ENCODE measurements around the gene RYR2. TPM values are rescaled to one million over a fixed set of nuclear protein-coding genes. Genes with fewer than 3 reads are reported as not detected.
A peak's percentile ranks its signal among the peaks of the same experiment; 100 is the strongest.
"Not testable (repeated sequence)": the region's sequence is repeated elsewhere in the genome, so short reads cannot be mapped to it uniquely, and the experiment has no call there.

RYR2 gene
- total RNA-seq, 1 donor from 2014 or later: 4.8 TPM

DNA sequence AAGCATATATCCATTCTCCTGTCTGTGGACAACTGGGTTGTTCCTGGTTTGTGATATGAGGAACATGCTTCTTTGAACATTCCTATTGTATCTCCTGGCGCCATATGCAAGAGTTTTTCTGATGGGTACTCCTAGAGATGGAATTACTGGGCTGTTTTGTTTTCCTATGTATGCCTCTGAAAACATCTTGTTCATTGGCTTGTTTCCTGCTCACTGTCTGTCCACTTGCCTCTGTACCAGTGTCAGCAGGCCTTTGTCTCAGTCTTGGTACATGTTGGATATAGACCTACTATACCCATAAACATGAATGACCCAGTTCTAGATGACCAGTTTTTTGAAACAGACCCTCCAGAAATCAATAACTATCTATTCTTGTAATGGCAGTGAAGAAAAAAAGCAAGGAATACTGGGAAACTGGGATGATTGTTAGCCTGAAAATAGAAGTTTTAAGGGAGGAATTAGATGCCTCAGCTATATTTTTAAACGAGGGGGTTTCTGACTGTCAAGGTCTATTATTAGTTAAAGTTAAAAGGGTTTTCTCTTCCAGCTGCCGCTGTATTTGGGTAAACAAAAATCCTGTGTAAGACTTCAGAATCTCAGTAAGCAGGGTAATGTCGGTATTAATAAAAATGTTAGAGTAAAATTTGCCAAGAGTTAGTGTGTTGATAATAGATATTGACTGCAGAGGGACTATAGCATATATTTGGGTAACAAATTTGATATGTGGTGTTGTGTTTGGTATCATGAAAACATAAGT, 103.6 kb downstream of the RYR2 start:
- DNase-seq (no peak), ATAC-seq (no peak)
- Histone ChIP-seq H3K4me1 (peaks cover 6% of the 10 kb centered on the region), H3K9me3 (no peaks in the 10 kb centered on the region), H3K27me3 (ENCODE audit: low read depth) (no peaks in the 10 kb centered on the region), H3K4me3 (no peak overlapping the region), H3K27ac (no peak overlapping the region), H3K36me3 (no peaks in the 10 kb centered on the region)
- TF ChIP-seq, protein P1, sequence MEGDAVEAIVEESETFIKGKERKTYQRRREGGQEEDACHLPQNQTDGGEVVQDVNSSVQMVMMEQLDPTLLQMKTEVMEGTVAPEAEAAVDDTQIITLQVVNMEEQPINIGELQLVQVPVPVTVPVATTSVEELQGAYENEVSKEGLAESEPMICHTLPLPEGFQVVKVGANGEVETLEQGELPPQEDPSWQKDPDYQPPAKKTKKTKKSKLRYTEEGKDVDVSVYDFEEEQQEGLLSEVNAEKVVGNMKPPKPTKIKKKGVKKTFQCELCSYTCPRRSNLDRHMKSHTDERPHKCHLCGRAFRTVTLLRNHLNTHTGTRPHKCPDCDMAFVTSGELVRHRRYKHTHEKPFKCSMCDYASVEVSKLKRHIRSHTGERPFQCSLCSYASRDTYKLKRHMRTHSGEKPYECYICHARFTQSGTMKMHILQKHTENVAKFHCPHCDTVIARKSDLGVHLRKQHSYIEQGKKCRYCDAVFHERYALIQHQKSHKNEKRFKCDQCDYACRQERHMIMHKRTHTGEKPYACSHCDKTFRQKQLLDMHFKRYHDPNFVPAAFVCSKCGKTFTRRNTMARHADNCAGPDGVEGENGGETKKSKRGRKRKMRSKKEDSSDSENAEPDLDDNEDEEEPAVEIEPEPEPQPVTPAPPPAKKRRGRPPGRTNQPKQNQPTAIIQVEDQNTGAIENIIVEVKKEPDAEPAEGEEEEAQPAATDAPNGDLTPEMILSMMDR (IDR thresholded peaks at IDR 0.05): no peak
- intact Hi-C loops (cut with DNase I): no loop called here

DNA sequence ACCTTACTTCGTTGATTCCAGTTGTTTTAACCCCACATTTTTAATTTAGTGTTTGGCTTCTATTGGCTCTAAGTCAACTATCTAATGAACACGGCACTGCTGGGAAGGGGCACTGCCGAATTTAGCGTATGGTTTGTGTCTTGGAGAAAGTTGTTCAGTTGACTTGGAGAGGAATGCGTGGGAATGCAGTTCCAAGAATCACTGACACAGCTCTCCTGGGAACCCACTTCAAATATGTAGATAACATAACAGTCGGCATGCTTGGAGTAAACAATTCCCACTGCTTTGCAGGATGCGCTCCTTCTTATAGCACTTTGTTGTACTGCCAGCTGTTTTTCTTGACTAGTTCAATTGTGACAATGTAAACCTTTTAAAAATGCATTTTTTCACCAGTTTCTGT, 104.3 kb downstream of the RYR2 start:
- Histone ChIP-seq H3K27ac (no peak overlapping the region), H3K36me3 (no peaks in the 10 kb centered on the region), H3K4me3 (no peak overlapping the region), H3K27me3 (ENCODE audit: low read depth) (no peaks in the 10 kb centered on the region), H3K9me3 (no peaks in the 10 kb centered on the region), H3K4me1 (peaks cover 6% of the 10 kb centered on the region)
- DNase-seq (no peak), ATAC-seq (peak in 1 of 2 donors; percentile 28)
- intact Hi-C loops (cut with DNase I): no loop called here
- TF ChIP-seq, protein P1 (IDR thresholded peaks at IDR 0.05): no peak

DNA sequence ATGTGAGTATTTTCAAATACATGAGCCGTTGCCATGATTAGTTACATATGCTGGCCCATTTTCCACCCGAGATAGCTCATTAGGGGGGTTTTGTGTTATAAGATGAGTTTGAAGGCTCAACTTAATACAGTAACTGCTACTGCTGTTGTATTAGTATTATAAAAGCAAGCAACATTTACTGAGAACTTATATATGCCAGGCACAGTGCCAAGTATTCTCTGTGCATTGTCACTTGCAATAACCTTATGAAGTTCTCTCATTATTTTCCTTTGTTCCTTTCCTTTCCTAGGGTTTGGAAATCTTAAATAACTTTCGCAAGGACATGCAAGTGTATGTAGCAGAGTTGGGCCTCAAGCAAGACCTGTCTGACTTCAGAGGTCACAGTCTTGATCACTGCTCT, 107.9 kb downstream of the RYR2 start:
- no peak for DNase-seq
- intact Hi-C loops (cut with DNase I): no loop called here
- H3K9me3 ChIP-seq: no peaks in the 10 kb centered on the region
- no peaks in the 10 kb centered on the region for H3K36me3 ChIP-seq
- H3K27me3 ChIP-seq (ENCODE audit: low read depth): no peaks in the 10 kb centered on the region
- no peak overlapping the region for H3K4me3 ChIP-seq
- TF ChIP-seq, protein P1 (IDR thresholded peaks at IDR 0.05): no peak
- no peaks in the 10 kb centered on the region for H3K4me1 ChIP-seq
- H3K27ac ChIP-seq: no peak overlapping the region
- ATAC-seq: no peak

DNA sequence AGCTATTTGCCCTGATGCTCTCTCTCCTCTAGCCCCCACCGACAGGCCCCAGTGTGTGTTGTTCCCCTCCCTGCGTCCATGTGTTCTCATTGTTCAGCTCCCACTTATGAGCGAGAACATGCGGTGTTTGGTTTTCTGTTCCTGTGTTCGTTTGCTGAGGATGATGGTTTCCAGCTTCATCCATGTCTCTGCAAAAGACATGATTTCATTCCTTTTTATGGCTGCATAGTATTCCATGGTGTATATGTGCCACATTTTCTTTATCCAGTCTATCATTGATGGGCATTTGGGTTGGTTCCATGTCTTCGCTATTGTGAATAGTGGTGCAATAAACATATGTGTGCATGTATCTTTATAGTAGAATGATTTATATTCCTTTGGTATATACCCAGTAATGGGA, 110.0 kb downstream of the RYR2 start:
- H3K4me3 ChIP-seq; H3K9me3 ChIP-seq; H3K36me3 ChIP-seq; intact Hi-C loops (cut with DNase I); H3K27me3 ChIP-seq (ENCODE audit: low read depth); DNase-seq; H3K4me1 ChIP-seq; H3K27ac ChIP-seq; ATAC-seq: not testable (repeated sequence)

DNA sequence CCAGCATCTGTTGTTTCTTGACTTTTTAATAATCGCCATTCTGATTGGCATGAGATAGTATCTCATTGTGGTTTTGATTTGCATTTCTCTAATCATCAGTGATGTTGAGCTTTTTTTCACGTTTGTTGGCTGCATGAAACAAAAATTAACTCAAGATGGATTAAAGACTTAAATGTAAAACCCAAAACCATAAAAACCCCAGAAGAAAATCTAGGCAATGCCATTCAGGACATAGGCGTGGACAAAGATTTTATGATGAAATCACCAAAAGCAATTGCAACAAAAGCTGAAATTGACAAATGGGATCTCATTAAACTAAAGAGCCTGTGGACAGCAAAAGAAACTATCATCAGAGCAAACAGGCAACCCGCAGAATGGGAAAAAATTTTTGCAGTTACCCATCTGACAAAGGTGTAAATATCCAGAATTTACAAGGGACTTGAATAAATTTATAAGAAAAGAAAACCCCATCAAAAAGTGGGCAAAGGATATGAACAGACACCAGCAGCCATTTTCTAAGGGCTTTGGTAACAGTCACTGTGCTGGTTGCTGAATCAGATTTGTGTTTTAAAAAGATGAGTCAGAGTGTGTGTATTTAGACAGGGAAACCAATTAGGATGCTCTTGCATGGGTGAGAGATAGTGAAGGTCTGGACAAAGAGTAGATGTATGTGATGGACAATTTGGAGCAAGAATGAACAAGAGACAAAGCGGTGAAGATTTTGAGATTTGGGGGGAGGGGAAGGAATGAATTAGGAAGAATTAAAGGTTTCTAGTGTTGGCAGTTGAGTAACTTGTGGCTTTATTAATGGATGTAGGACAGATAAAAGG, 110.7 kb downstream of the RYR2 start:
- Histone ChIP-seq H3K27ac (no peak overlapping the region), H3K4me3 (no peak overlapping the region), H3K4me1 (no peaks in the 10 kb centered on the region), H3K9me3 (no peaks in the 10 kb centered on the region), H3K27me3 (ENCODE audit: low read depth) (no peaks in the 10 kb centered on the region), H3K36me3 (no peaks in the 10 kb centered on the region)
- DNase-seq (no peak), ATAC-seq (no peak)
- TF ChIP-seq, protein P1 (IDR thresholded peaks at IDR 0.05): no peak
- intact Hi-C loops (cut with DNase I): no loop called here

DNA sequence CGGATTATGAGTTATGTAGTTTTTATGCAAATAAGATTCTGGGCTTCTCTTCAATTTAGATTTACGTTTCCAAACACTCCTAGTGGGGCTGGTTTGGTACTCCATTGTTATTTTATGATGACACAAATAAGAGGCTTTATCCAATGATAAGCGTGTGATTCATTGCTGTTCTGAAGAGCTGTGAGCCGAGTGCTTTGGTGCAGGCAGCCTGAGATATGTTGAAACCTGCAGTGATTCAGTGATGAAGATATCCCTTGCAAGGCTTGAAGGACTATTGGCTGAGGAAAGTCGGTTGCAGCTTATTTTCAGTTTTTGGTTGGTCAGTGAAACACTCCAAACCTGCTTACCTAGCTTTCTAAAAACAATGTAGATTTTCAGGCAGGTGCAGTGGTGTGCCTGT, 112.2 kb downstream of the RYR2 start:
- no peak for ATAC-seq
- Histone ChIP-seq H3K4me3 (no peak overlapping the region), H3K36me3 (no peaks in the 10 kb centered on the region), H3K27me3 (ENCODE audit: low read depth) (no peaks in the 10 kb centered on the region), H3K9me3 (no peaks in the 10 kb centered on the region), H3K27ac (no peak overlapping the region), H3K4me1 (no peaks in the 10 kb centered on the region)
- TF ChIP-seq, protein P1 (IDR thresholded peaks at IDR 0.05): no peak
- no peak for DNase-seq
- intact Hi-C loops (cut with DNase I): no loop called here

Measured in lower lobe of right lung (tissue), 2 donors.